ENCODE data around the gene BCL3. TPM values are rescaled to one million over a fixed set of nuclear protein-coding genes. Genes with fewer than 3 reads are reported as not detected.

Gene BCL3
- total and polyA plus RNA-seq, 10 of the 15 experiments (the other 5 are each of a cell fraction or from before 2014, with no cell fraction given) = 0.55 to 22.7 (median 3.6) TPM

- TF ChIP-seq REST (IDR thresholded peaks at IDR 0.05; ENCODE audit: low read depth, low read length) (no peak), IRF5 (IDR thresholded peaks at IDR 0.05; ENCODE audit: borderline replicate concordance) (no peak), SMAD5 (IDR thresholded peaks at IDR 0.05; ENCODE audit: low read depth) (no peak), POU2F2 (IDR thresholded peaks at IDR 0.05; ENCODE audit: borderline replicate concordance, low read depth, low read length) (no peak), CTCF (IDR thresholded peaks at IDR 0.05 in 2 of 3, conservative IDR thresholded peaks at IDR 0.05 in 1 of 3; ENCODE audit: control insufficient read depth in 2 of 3, extremely low read depth in 1 of 3, insufficient read depth in 1 of 3, low read depth in 3 of 3, low read length in 3 of 3) (no peak), CBX3 (IDR thresholded peaks at IDR 0.05; ENCODE audit: borderline replicate concordance, low read depth) (no peak), RELA (IDR thresholded peaks at IDR 0.05; ENCODE audit: borderline replicate concordance, partially characterized antibody) (peak; percentile 88), POLR2A (IDR thresholded peaks at IDR 0.05; ENCODE audit: low read depth, low read length) (no peak), EP300 (IDR thresholded peaks at IDR 0.05; ENCODE audit: borderline replicate concordance in 1 of 2, control insufficient read depth in 1 of 2, low read depth in 2 of 2, low read length in 2 of 2) (peak; percentile 45 to 76; a peak in 3 of 4 replicates), IRF3 (IDR thresholded peaks at IDR 0.05) (no peak), IKZF2 (IDR thresholded peaks at IDR 0.05) (peak; percentile 99), USF2 (IDR thresholded peaks at IDR 0.05; ENCODE audit: borderline replicate concordance, low read depth, low read length) (no peak)
- TF ChIP-seq, protein P1, sequence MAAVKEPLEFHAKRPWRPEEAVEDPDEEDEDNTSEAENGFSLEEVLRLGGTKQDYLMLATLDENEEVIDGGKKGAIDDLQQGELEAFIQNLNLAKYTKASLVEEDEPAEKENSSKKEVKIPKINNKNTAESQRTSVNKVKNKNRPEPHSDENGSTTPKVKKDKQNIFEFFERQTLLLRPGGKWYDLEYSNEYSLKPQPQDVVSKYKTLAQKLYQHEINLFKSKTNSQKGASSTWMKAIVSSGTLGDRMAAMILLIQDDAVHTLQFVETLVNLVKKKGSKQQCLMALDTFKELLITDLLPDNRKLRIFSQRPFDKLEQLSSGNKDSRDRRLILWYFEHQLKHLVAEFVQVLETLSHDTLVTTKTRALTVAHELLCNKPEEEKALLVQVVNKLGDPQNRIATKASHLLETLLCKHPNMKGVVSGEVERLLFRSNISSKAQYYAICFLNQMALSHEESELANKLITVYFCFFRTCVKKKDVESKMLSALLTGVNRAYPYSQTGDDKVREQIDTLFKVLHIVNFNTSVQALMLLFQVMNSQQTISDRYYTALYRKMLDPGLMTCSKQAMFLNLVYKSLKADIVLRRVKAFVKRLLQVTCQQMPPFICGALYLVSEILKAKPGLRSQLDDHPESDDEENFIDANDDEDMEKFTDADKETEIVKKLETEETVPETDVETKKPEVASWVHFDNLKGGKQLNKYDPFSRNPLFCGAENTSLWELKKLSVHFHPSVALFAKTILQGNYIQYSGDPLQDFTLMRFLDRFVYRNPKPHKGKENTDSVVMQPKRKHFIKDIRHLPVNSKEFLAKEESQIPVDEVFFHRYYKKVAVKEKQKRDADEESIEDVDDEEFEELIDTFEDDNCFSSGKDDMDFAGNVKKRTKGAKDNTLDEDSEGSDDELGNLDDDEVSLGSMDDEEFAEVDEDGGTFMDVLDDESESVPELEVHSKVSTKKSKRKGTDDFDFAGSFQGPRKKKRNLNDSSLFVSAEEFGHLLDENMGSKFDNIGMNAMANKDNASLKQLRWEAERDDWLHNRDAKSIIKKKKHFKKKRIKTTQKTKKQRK (IDR thresholded peaks at IDR 0.05; ENCODE audit: low read depth, low read length) = no peak
Observed at GRCh38 chr19:44722131-44723121, 26.1 kb upstream of the BCL3 start (continued).
